Osteoblast (primary cell): Measurements from ENCODE around the gene TSPYL1. TPM values are rescaled to one million over a fixed set of nuclear protein-coding genes. Genes with fewer than 3 reads are reported as not detected.

ENCODE experiments used
- DNase-seq: peaks from one replicate; pipeline ENCODE4 v3.0.0; 2011; ENCODE audit warnings: low spot score, mixed read lengths; ENCODE audit not compliant: insufficient read length; ENCODE audit errors: missing footprints
- H2AFZ ChIP-seq: 2 replicates; pipeline ENCODE4 v1.6.0; 2011; ENCODE audit warnings: mild to moderate bottlenecking, low read length
- H3K27ac ChIP-seq: 2 replicates; pipeline ENCODE4 v1.5.1; 2011; ENCODE audit warnings: mild to moderate bottlenecking, low read depth, low read length, moderate library complexity
- H3K27me3 ChIP-seq: 2 replicates; pipeline ENCODE4 v1.6.0; 2012; ENCODE audit warnings: mild to moderate bottlenecking, control low read depth, inconsistent platforms, low read length, moderate library complexity; ENCODE audit not compliant: insufficient read depth
- H3K36me3 ChIP-seq: 2 replicates; pipeline ENCODE4 v1.5.1; 2011; ENCODE audit warnings: mild to moderate bottlenecking, low read length, control low read depth, moderate library complexity; ENCODE audit not compliant: insufficient read depth
- H3K4me1 ChIP-seq: 2 replicates; pipeline ENCODE4 v1.5.1; 2011; ENCODE audit warnings: mild to moderate bottlenecking, low read length, control low read depth, moderate library complexity; ENCODE audit not compliant: insufficient read depth
- H3K4me2 ChIP-seq: 2 replicates; pipeline ENCODE4 v1.6.0; 2011; ENCODE audit warnings: mild to moderate bottlenecking, low read length; ENCODE audit not compliant: insufficient read depth
- H3K4me3 ChIP-seq: fragments of 200-600 bp; sonication (generic); 3 replicates; pipeline ENCODE4 v1.5.1; 2012; ENCODE audit warnings: mild to moderate bottlenecking, low read length, inconsistent platforms; ENCODE audit not compliant: insufficient read depth
- H3K79me2 ChIP-seq: 2 replicates; pipeline ENCODE4 v1.6.0; 2012; ENCODE audit warnings: mild to moderate bottlenecking, low read length, control low read depth, inconsistent platforms; ENCODE audit not compliant: insufficient read depth
- H3K9me3 ChIP-seq: 2 replicates; pipeline ENCODE4 v1.5.1; 2011; ENCODE audit warnings: low read depth, low read length, control low read depth
- H4K20me1 ChIP-seq: 2 replicates; pipeline ENCODE4 v1.6.0; 2012; ENCODE audit warnings: mild to moderate bottlenecking, low read length, control low read depth; ENCODE audit not compliant: insufficient read depth
- CTCF ChIP-seq: IDR thresholded peaks from 2 replicates; pipeline ENCODE4 v1.5.1; 2011; ENCODE audit warnings: mild to moderate bottlenecking, low read depth, low read length, moderate library complexity; ENCODE audit errors: extremely low read depth
- total RNA-seq: library from RNA; depleted of rRNA; stranded (reverse); fragments of >200 nt; gene quantifications from 2 replicates; pipeline ENCODE4 v1.2.3, GENCODE V29; 2012

The TSPYL1 gene
- total RNA-seq, 1 donor: 89.4 TPM

GRCh38 chr6:116309657-116310056 is 29.9 kb upstream of the TSPYL1 start:
- Histone ChIP-seq H3K27ac (no peak overlapping the region), H3K27me3 (no peaks in the 10 kb centered on the region), H2AFZ (no peak overlapping the region), H3K4me1 (peaks cover 18% of the 10 kb centered on the region), H3K36me3 (no peaks in the 10 kb centered on the region), H4K20me1 (no peaks in the 10 kb centered on the region), H3K4me3 (no peak overlapping the region), H3K9me3 (no peaks in the 10 kb centered on the region), H3K4me2 (no peak overlapping the region), H3K79me2 (no peaks in the 10 kb centered on the region)
- no peak for TF ChIP-seq CTCF
- no peak for DNase-seq

GRCh38 chr6:116309001-116309400 is 29.3 kb upstream of the TSPYL1 start:
- Histone ChIP-seq H3K36me3 (no peaks in the 10 kb centered on the region), H3K27ac (no peak overlapping the region), H4K20me1 (no peaks in the 10 kb centered on the region), H3K4me2 (no peak overlapping the region), H3K4me3 (no peak overlapping the region), H2AFZ (no peak overlapping the region), H3K9me3 (no peaks in the 10 kb centered on the region), H3K4me1 (peaks cover 13% of the 10 kb centered on the region), H3K27me3 (no peaks in the 10 kb centered on the region), H3K79me2 (no peaks in the 10 kb centered on the region)
- DNase-seq: no peak
- TF ChIP-seq CTCF: no peak

- H3K36me3 ChIP-seq: no peaks in the 10 kb centered on the region
- no peak overlapping the region for H2AFZ ChIP-seq
- no peak overlapping the region for H3K4me2 ChIP-seq
- no peak overlapping the region for H3K4me3 ChIP-seq
- H3K9me3 ChIP-seq: no peaks in the 10 kb centered on the region
- no peaks in the 10 kb centered on the region for H4K20me1 ChIP-seq
- H3K79me2 ChIP-seq: no peaks in the 10 kb centered on the region
- H3K4me1 ChIP-seq: no peaks in the 10 kb centered on the region
- no peaks in the 10 kb centered on the region for H3K27me3 ChIP-seq
- no peak for DNase-seq
- no peak for TF ChIP-seq CTCF
- H3K27ac ChIP-seq: no peak overlapping the region
Measured at GRCh38 chr6:116307633-116308032, 27.9 kb upstream of the TSPYL1 start.

- Histone ChIP-seq H3K27ac (no peak overlapping the region), H2AFZ (no peak overlapping the region), H3K4me2 (no peak overlapping the region), H4K20me1 (no peaks in the 10 kb centered on the region), H3K4me3 (no peak overlapping the region), H3K79me2 (no peaks in the 10 kb centered on the region), H3K4me1 (no peaks in the 10 kb centered on the region), H3K9me3 (no peaks in the 10 kb centered on the region), H3K27me3 (no peaks in the 10 kb centered on the region), H3K36me3 (no peaks in the 10 kb centered on the region)
- no peak for DNase-seq
- no peak for TF ChIP-seq CTCF
Measured at GRCh38 chr6:116307001-116307400, 27.3 kb upstream of the TSPYL1 start.
